HG02610 (cell line): ENCODE data around the gene LILRA6.
"Not testable (repeated sequence)": the region's sequence is repeated elsewhere in the genome, so short reads cannot be mapped to it uniquely, and the experiment has no call there.

Experiments
- ATAC-seq: cut with Tn5 transposase; IDR thresholded peaks from one replicate; pipeline ENCODE4 v1.9.1; 2021; ENCODE audit warnings: mild to moderate bottlenecking, moderate library complexity; ENCODE audit not compliant: unreplicated experiment

The LILRA6 gene

DNA sequence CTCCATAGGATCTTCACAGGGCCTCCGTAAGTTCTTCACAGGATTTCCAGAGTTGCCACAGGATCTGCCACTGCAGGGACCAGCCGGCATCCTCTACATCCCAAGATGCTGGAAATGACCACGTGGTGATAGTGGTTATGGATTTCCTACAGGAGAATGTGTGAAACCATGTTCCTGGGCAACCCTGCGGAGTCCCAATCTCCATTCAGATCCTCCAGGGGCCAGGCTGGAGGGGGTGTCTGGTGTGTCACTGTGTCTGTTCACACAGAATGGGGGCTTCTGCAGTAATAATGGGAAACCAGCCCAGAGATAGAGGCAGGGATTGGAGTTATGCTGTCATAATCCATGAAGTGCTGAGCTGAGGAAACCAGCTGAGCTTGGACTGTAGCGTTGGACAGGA is 8.6 kb downstream of the LILRA6 start:
- ATAC-seq: no peak

DNA sequence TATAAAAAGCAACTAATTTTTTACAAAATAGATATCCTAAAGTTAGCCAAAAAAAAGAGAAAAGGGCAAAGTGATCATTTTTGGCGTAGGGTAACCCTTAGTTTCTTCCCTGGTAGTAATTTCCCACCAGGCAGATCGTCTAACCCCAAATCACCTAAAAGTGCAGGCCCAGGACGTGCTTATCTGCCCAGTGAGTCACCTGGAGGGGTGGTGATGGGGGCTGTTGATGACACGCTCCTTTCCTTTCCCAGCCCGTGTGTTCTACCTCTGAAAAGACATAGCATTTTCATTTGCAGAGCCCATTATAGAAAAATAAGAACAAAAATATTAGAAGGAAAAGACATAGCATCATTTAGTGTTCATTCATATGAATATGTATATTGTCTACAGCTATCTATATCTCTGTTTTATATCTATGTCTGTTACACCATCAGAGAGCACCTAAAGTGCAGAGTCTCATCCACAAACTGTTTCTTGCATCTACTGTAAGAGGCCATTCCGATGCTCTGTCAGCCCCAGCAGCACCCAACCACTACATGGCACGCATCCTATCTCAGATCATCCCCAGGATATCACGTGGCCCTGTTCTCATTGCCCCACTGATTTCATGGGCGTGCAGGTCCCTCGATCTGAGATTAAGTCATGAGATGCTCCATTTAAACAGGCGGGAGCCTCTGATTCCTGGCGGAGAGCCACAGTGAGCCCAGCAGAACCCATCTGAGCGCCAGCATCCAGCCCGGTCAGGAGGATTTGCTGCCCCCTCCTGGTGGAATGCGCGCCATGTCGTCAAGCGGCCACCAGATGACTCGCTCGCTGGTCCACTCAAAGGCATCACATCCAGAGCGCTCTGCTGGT is 11.3 kb downstream of the LILRA6 start:
- ATAC-seq: no peak

- no peak for ATAC-seq
These were observed 12.6 kb downstream of the LILRA6 start for GRCh38 chr19:54230031-54230430.

GRCh38 chr19:54229146-54229545 is 13.4 kb downstream of the LILRA6 start:
- ATAC-seq: no peak

GRCh38 chr19:54224619-54225018 is 18.0 kb downstream of the LILRA6 start:
- ATAC-seq: not testable (repeated sequence)

DNA sequence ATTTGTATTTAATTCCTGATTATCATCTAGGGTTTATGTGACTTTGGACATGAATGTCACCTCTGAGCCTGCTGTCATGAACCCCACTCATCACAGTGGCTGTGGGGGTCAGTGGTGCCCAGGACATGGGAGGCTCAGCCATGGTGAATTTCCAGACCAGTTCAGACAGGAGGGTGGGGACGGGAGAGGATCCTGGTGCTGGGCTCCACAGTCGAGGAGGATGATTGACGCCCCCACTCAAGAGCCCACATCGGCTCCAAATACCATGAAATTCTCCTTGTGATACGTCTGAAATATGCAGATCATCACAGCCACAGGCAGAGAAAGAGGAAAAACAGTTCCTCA is 18.7 kb downstream of the LILRA6 start:
- not testable (repeated sequence) for ATAC-seq

DNA sequence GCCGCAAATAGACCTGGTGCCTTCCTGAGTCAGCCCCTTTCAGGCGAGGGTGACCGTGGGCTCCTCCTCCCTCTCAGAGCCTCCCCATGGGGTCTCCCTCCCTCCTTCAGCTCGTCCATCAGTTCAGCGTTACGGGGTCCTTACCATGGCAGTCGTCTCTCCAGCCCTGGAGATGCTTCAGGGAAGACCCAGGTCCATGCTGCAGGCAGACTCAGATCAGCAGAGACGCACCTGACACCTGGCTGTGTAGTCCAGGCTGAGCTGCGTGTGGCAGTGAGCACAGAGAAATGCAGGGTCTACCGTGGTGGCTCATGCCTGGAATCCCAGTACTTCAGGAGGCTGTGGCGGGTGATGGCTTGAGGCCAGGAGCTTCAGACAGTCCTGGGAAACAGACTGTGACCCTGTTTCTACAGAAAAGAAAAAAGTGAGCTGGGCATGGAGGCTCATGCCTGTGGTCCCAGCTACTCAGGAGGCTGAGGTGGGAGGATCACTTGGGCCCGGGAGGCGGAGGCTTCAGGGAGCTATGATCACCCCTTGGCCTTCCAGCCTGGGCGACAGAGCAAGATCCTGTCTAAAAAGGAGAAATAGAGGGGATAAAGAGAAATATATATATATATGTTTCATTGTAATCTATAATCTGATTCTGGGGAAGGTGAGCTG is 19.2 kb downstream of the LILRA6 start:
- ATAC-seq: not testable (repeated sequence)

- not testable (repeated sequence) for ATAC-seq
These were observed 19.9 kb downstream of the LILRA6 start, which contains the start of gene LILRB3 for GRCh38 chr19:54222474-54223276. LILRB3 (minus strand) TSS chr19:54223007; CDS start chr19:54222976, 31 bp downstream.

DNA sequence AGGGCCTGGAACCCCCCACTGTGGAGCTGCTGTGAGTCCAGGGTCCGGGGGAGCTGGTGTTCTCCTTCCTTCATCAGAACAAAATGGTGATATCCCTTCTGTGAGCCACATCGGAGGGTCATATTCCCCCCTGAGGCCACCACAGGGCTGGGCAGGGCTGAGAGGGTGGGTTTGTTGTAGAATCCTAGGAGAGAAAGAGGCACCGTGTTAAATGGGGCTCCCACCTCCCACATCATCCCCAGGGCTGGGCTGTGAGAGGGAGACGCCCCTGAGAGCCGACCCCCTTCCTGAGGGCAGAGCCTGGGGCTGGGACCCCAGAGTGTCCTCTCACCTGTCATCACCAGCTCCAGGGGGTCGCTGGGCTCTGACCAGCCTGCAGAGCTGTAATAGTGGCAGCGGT is 20.6 kb downstream of the LILRA6 start:
- not testable (repeated sequence) for ATAC-seq

- not testable (repeated sequence) for ATAC-seq
These were observed 22.9 kb downstream of the LILRA6 start for GRCh38 chr19:54219702-54220101.

- ATAC-seq: no peak
These were observed 23.5 kb downstream of the LILRA6 start for GRCh38 chr19:54218960-54219661.

- ATAC-seq: no peak
These were observed 24.3 kb downstream of the LILRA6 start for GRCh38 chr19:54218259-54218658.

DNA sequence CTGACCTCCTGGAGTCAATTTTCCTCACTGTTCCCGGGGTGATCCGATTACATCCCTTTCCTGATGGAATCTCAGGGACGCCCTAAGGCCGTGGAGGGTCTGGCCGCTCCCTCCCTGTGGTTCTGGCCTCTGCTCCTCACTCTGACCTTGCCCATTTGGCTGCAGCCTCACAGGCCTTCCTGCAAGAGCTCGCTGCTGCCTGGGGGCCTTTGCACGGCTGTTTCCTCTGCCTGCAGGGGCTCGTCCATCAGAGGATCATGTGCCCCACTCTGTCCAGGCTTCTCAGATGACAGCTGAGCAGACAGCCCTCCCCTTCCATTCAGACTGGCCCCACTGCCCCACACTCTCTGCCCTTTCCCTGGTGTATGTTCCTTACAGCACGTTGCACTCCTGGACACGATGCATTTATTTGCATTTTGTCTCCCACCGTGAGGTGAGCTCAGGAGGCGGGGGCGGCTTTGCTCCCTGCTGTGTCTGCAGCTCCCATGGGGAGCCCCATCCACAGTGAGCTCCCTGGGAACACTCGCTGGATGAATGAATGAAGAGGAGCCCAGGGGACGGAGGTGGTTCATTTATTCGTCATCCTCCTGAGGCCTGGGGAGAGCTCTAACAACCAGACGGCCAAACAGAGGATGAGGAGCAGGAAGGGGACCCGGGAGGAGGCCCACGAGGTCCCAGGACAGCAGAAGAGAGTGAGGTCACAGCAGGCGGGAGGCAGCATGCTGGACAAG is 24.9 kb downstream of the LILRA6 start:
- ATAC-seq: not testable (repeated sequence)

GRCh38 chr19:54216869-54217268 is 25.7 kb downstream of the LILRA6 start:
- no peak for ATAC-seq

DNA sequence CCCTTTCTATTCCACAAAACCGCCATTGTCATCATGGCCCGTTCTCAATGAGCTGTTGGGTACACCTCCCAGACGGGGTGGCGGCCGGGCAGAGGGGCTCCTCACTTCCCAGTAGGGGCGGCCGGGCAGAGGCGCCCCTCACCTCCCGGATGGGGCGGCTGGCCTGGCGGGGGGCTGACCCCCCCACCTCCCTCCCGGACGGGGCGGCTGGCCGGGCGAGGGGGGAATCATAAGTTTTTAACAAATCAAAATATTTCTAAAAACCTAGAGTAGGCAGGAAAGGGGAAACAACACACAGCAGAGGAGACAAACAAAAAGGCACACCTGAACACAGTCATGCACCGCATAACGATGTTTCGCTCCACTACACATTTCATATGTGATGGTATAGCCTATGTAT is 27.9 kb downstream of the LILRA6 start:
- not testable (repeated sequence) for ATAC-seq

DNA sequence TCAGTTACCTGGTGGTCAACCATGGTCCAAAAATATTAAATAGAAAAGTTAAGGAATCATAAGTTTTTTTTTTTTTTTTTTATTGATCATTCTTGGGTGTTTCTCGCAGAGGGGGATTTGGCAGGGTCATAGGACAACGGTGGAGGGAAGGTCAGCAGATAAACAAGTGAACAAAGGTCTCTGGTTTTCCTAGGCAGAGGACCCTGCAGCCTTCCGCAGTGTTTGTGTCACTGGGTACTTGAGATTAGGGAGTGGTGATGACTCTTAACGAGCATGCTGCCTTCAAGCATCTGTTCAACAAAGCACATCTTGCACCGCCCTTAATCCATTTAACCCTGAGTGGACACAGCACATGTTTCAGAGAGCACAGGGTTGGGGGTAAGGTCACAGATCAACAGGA is 28.4 kb downstream of the LILRA6 start:
- not testable (repeated sequence) for ATAC-seq

GRCh38 chr19:54211235-54211634 is 31.4 kb downstream of the LILRA6 start:
- ATAC-seq: no peak

DNA sequence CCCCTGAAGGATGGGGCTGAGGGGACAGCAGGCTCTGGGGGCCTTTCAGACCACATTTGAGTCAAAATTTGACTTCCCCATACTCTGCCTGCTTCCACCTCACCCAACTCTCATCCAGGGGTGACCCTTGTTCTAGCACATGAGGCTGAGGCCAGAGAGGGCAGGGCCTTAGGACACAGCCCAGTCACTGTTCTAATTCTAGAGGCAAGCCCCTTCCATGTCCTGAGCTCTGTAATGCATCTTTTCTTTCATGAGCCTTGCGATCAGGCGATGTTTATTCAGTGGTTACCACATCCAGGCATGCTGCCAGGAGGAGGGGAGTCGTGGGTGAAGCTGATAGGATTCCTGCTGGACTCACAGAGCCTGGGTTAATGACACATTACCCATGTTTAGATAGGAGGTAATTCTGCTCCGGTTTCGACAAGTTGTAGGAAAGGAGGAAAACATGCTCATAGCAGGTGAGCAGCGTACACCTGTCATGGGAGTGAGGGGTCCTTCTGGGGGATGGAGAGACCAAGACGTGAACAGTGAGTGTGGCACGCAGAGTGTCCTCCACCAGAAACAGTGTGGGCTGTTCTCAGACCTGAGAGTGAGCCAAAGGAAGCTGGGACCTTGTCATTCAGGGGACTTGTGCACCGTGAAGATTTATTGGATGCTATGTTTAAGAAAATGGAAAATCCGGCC is 32.6 kb downstream of the LILRA6 start:
- no peak for ATAC-seq

DNA sequence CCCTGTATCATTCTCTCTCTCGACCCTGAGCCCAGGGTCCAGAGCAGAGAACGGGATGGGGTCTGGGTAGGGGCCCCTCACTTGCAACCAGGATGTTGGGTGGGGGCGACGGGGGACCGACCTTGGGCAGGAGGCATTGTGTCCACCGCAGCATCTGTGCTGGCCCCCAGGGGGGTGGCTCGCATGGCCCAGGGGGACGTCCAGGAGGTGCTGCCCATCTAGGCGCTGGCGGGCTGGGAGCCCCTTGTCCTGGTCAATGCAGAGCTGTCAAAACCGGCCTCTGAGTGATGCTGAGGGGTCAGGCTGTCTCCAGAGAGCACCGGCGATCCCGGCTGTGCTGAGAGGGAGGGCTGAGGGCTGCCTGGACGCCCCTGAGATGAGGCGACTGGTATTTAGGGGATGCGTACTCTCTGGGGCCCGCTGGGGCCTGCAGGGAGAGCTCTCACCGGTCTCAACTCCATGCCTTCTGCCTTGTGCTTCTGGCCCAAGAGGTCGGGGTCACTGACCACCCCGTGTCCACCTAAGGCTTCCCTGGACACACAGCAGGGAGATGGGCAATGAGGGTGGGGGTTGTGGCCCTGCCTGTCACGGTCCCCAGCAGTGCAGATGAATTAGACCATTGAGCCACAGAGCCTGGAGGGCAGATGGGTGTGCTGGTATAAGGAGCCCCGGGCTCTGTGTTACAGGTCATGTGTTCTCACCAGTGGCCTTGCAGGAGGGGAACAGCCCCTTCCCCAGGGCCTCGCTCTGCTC is 33.4 kb downstream of the LILRA6 start:
- ATAC-seq: no peak
